Hepatocyte (in vitro differentiated cells): Measurements from ENCODE around the gene ACSS2. TPM values are rescaled to one million over a fixed set of nuclear protein-coding genes. Genes with fewer than 3 reads are reported as not detected.

Experiments
- DNase-seq: peaks from one replicate; pipeline ENCODE4 v3.0.0-alpha.2; 2016; ENCODE audit warnings: low spot score
- H2AFZ ChIP-seq: fragments of 200-600 bp; sonication (generic); 2 replicates; pipeline ENCODE4 v1.6.0; 2016; ENCODE audit warnings: antibody characterized with exemption, mild to moderate bottlenecking
- H3K27ac ChIP-seq: fragments of 200-600 bp; sonication (generic); 2 replicates; pipeline ENCODE4 v1.5.1; 2016; ENCODE audit warnings: mild to moderate bottlenecking
- H3K27me3 ChIP-seq: fragments of 200-600 bp; sonication (generic); 2 replicates; pipeline ENCODE4 v1.6.1; 2016
- H3K36me3 ChIP-seq: fragments of 200-600 bp; sonication (generic); replicated peaks from 2 replicates; pipeline ENCODE4 v1.5.1; 2016; ENCODE audit warnings: low read depth; ENCODE audit not compliant: insufficient read depth
- H3K4me1 ChIP-seq: fragments of 200-600 bp; sonication (generic); 2 replicates; pipeline ENCODE4 v1.5.1; 2016; ENCODE audit warnings: mild to moderate bottlenecking, moderate library complexity; ENCODE audit not compliant: insufficient read depth
- H3K4me2 ChIP-seq: fragments of 200-600 bp; sonication (generic); 2 replicates; pipeline ENCODE4 v1.6.0; 2016
- H3K4me3 ChIP-seq: fragments of 200-600 bp; sonication (generic); 2 replicates; pipeline ENCODE4 v1.5.1; 2016; ENCODE audit warnings: mild to moderate bottlenecking
- H3K79me2 ChIP-seq: fragments of 200-600 bp; sonication (generic); 2 replicates; pipeline ENCODE4 v1.6.0; 2017; ENCODE audit warnings: mild to moderate bottlenecking
- H3K9me2 ChIP-seq: fragments of 200-600 bp; sonication (generic); replicated peaks from 2 replicates; pipeline ENCODE4 v1.6.0; 2017; ENCODE audit warnings: mild to moderate bottlenecking; ENCODE audit not compliant: insufficient read depth
- H3K9me3 ChIP-seq: fragments of 200-600 bp; sonication (generic); 2 replicates; pipeline ENCODE4 v1.5.1; 2016; ENCODE audit warnings: low read depth, mild to moderate bottlenecking
- H4K20me1 ChIP-seq: fragments of 200-600 bp; sonication (generic); 2 replicates; pipeline ENCODE4 v1.6.0; 2016; ENCODE audit warnings: mild to moderate bottlenecking; ENCODE audit not compliant: insufficient read depth, poor library complexity, severe bottlenecking
- EZH2 ChIP-seq: fragments of 200-600 bp; sonication (generic); IDR thresholded peaks from 2 replicates; pipeline ENCODE4 v1.6.1; 2016; ENCODE audit warnings: antibody characterized with exemption, mild to moderate bottlenecking, borderline replicate concordance
- EZH2phosphoT487 ChIP-seq: fragments of 200-600 bp; sonication (generic); IDR thresholded peaks from one replicate; pipeline ENCODE4 v1.6.1; 2018; ENCODE audit warnings: antibody characterized with exemption, mild to moderate bottlenecking, low read depth, moderate library complexity; ENCODE audit not compliant: unreplicated experiment, severe bottlenecking
- whole genome bisulfite sequencing: methylation state at CpG from one replicate; pipeline ENCODE4 v1.1.6; 2016; ENCODE audit warnings: low lambda C conversion rate; ENCODE audit errors: missing lambda C conversion rate; 5-methylcytosine and 5-hydroxymethylcytosine counted together
- polyA plus RNA-seq: library from polyadenylated mRNA; unstranded; fragments of >200 nt; fragmentation: Nextera tagmentation; extraction: Ambion mirVana; gene quantifications from 2 replicates; pipeline ENCODE4 v1.2.1, GENCODE V29; 2016
- total RNA-seq: library from RNA; depleted of rRNA; stranded (reverse); fragments of >200 nt; gene quantifications from 2 replicates; pipeline ENCODE4 v1.2.3, GENCODE V29; 2014
- TF ChIP-seq, protein P1 (sequence below): fragments of 200-600 bp; sonication (generic); IDR thresholded peaks from 2 replicates; pipeline ENCODE4 v1.5.1; 2016; ENCODE audit warnings: antibody characterized with exemption, mild to moderate bottlenecking; ENCODE audit not compliant: poor library complexity

The ACSS2 gene
- total and polyA plus RNA-seq, 2 experiments from 2014 or later, result 52.0 to 59.5 TPM

DNA sequence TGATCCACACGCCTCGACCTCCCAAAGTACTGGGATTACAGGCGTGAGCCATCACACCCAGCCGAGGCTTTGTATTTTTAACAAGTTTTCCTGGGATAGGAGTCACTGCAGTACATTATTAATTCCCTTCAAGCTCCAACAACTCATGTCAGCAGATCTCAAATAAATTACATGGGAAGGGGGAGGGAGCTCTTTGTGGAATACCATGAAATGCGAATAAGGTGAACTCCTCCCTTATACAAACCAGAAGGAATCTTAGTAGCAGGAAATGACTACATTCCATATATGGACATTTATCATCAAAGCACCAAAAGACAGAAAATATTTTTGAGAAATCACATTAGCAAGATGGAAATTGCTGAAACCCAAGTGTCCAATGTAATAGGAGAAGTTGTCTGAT, 76.3 kb downstream of the ACSS2 start:
- Histone ChIP-seq H3K36me3 (no peaks in the 10 kb centered on the region), H3K79me2 (peaks cover 8% of the 10 kb centered on the region), H4K20me1 (no peaks in the 10 kb centered on the region), H2AFZ (no peak overlapping the region), H3K9me2 (no peaks in the 10 kb centered on the region), H3K27me3 (no peaks in the 10 kb centered on the region), H3K27ac (no peak overlapping the region), H3K9me3 (no peaks in the 10 kb centered on the region), H3K4me1 (peaks cover 11% of the 10 kb centered on the region), H3K4me3 (no peak overlapping the region), H3K4me2 (no peak overlapping the region)
- TF ChIP-seq EZH2phosphoT487 (no peak), EZH2 (no peak)
- TF ChIP-seq, protein P1, sequence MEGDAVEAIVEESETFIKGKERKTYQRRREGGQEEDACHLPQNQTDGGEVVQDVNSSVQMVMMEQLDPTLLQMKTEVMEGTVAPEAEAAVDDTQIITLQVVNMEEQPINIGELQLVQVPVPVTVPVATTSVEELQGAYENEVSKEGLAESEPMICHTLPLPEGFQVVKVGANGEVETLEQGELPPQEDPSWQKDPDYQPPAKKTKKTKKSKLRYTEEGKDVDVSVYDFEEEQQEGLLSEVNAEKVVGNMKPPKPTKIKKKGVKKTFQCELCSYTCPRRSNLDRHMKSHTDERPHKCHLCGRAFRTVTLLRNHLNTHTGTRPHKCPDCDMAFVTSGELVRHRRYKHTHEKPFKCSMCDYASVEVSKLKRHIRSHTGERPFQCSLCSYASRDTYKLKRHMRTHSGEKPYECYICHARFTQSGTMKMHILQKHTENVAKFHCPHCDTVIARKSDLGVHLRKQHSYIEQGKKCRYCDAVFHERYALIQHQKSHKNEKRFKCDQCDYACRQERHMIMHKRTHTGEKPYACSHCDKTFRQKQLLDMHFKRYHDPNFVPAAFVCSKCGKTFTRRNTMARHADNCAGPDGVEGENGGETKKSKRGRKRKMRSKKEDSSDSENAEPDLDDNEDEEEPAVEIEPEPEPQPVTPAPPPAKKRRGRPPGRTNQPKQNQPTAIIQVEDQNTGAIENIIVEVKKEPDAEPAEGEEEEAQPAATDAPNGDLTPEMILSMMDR, result no peak
- WGBS, result 85% methylated on average over 5 of the region's 5 CpGs
- DNase-seq, result no peak

GRCh38 chr20:34953960-34954359, 77.5 kb downstream of the ACSS2 start:
- Histone ChIP-seq H3K4me3 (no peak overlapping the region), H2AFZ (no peak overlapping the region), H3K79me2 (peaks cover 8% of the 10 kb centered on the region), H4K20me1 (no peaks in the 10 kb centered on the region), H3K36me3 (no peaks in the 10 kb centered on the region), H3K27ac (no peak overlapping the region), H3K4me1 (peaks cover 11% of the 10 kb centered on the region), H3K4me2 (no peak overlapping the region), H3K9me3 (no peaks in the 10 kb centered on the region), H3K27me3 (no peaks in the 10 kb centered on the region), H3K9me2 (no peaks in the 10 kb centered on the region)
- no peak for DNase-seq
- no peak for TF ChIP-seq EZH2phosphoT487
- no peak for TF ChIP-seq EZH2
- TF ChIP-seq, protein P1, result no peak
- WGBS, result 90% methylated on average over 7 of the region's 7 CpGs

GRCh38 chr20:34954904-34955230, 78.5 kb downstream of the ACSS2 start:
- no peaks in the 10 kb centered on the region for H3K9me2 ChIP-seq
- H3K27me3 ChIP-seq, result no peaks in the 10 kb centered on the region
- no peaks in the 10 kb centered on the region for H4K20me1 ChIP-seq
- H3K4me2 ChIP-seq, result peak overlapping the region; percentile 88
- peak overlapping the region; percentile 73 for H2AFZ ChIP-seq
- DNase-seq, result peak; percentile 28
- TF ChIP-seq EZH2phosphoT487, result no peak
- TF ChIP-seq, protein P1, result no peak
- peaks cover 8% of the 10 kb centered on the region for H3K79me2 ChIP-seq
- H3K4me1 ChIP-seq, result peaks cover 11% of the 10 kb centered on the region
- WGBS, result 27% methylated on average over 13 of the region's 13 CpGs
- no peaks in the 10 kb centered on the region for H3K36me3 ChIP-seq
- H3K9me3 ChIP-seq, result no peaks in the 10 kb centered on the region
- H3K4me3 ChIP-seq, result peak overlapping the region; percentile 53
- H3K27ac ChIP-seq, result peak overlapping the region; percentile 88
